Psoas muscle (tissue), 8 donors: ENCODE results near the gene MRPL47. TPM values are rescaled to one million over a fixed set of nuclear protein-coding genes. Genes with fewer than 3 reads are reported as not detected.

Experiments
- ATAC-seq, 4 donors: fragments of 200-7000 bp; cut with Tn5 transposase; one replicate each; pipeline ENCODE4 v1.9.1; 2020; ENCODE audit warnings: moderate library complexity in 3 of 4, mild to moderate bottlenecking in 2 of 4
- DNase-seq, 2 donors: peaks; one replicate each; pipeline ENCODE4 v3.0.0-alpha.2; 2020
- H3K27ac ChIP-seq: fragments of 200-600 bp; one replicate; pipeline ENCODE4 v1.8.0; 2022
- H3K27me3 ChIP-seq, 3 donors: fragments of 200-600 bp in 1 of 3; one replicate each; pipeline versions ENCODE4 v1.6.1 to v1.8.0; 2013 to 2022; ENCODE audit warnings: low read length in 2 of 3, mild to moderate bottlenecking in 2 of 3, moderate library complexity in 1 of 3; ENCODE audit not compliant: insufficient read depth in 3 of 3
- H3K36me3 ChIP-seq, 2 donors: fragments of 200-600 bp in 1 of 2; one replicate each; pipeline versions ENCODE4 v1.6.1 to v1.8.0; 2013 to 2022; ENCODE audit warnings: low read depth in 1 of 2, mild to moderate bottlenecking in 1 of 2, moderate library complexity in 1 of 2; ENCODE audit not compliant: insufficient read depth in 1 of 2
- H3K4me1 ChIP-seq: fragments of 200-600 bp; one replicate; pipeline ENCODE4 v1.8.0; 2022
- H3K4me3 ChIP-seq: fragments of 200-600 bp; one replicate; pipeline ENCODE4 v1.8.0; 2022; ENCODE audit warnings: mild to moderate bottlenecking
- H3K9me3 ChIP-seq: fragments of 200-600 bp; one replicate; pipeline ENCODE4 v1.8.0; 2022
- CTCF ChIP-seq: fragments of 200-600 bp; IDR thresholded peaks from one replicate; pipeline ENCODE4 v1.8.0; 2022; ENCODE audit warnings: antibody characterized with exemption
- WGBS, 3 donors: extraction: QIAGEN DNeasy Blood & Tissue Kit; methylation state at CpG; one replicate each; pipeline versions ENCODE4 v1.1.6 to v1.1.7; 2013; 5-methylcytosine and 5-hydroxymethylcytosine counted together
- intact Hi-C, 2 donors: fragments of 100-400 bp; cut with DNase I; formaldehyde crosslinking; loops; one replicate each; pipeline versions ENCODE4 v1.11.0 to v1.14.2; 2022
- long read RNA-seq, 2 donors: library from polyadenylated mRNA; unstranded; transcript quantifications; one replicate each; pipeline ENCODE4 v2.0.0, GENCODE V29; 2021
- polyA plus RNA-seq, 3 donors: library from polyadenylated mRNA; stranded (reverse); fragments of 200-250 nt; gene quantifications; one replicate each; pipeline ENCODE4 v1.2.3, GENCODE V29; 2013
- total RNA-seq, 4 donors: library from RNA; stranded (reverse); fragmentation: NEBNext Ultra II Directional in 2 of 4; extraction: Animal tissue kit (Norgen Biotek cat#: 25700) in 2 of 4; gene quantifications; one replicate each; pipeline versions ENCODE4 v1.2.1 to v1.2.4, GENCODE V29; 2021 to 2023
- donor health status: healthy with polysubstance abuse.
- donor health status: DM: no; HTN: no; CAD: no; lungs with moderate emphysema.
- donor health status: Bipolar disorder and iron deficiency.
- donor health status: healthy.
- donor health status: DM: yes; HTN: yes; CAD: no.
- donor health status: DM: no; HTN: no; CAD: no.
- donor health status: DM: no; HTN: no; CAD: no.
- donor health status: DM: yes; HTN: yes; CAD: no.

Gene MRPL47
- total RNA-seq (10 to 100 TPM; 29.4 to 62.6 (median 38.8) TPM), polyA plus RNA-seq (100 to 1,000 TPM in 1 of 3 donors, 10 to 100 TPM in 2; 63.2 to 108 (median 87.5) TPM)
- long read RNA-seq, donor 1, transcript MRPL47-203 (7 exons, 1,370 nt), result major isoform, 18 of 20 reads
- long read RNA-seq, donor 1, partial matches to known transcripts, result 1 of 20 reads
- long read RNA-seq, donor 1, other reads (novel, unspliced or antisense), result 0 of 20 reads
- long read RNA-seq, donor 2, transcript MRPL47-203 (7 exons, 1,370 nt), result major isoform, 43 of 53 reads
- long read RNA-seq, donor 2, partial matches to known transcripts, result 0 of 53 reads
- long read RNA-seq, donor 2, other reads (novel, unspliced or antisense), result 6 of 53 reads

- peaks cover 4 to 61% of the 10 kb centered on the region in 2 donors for H3K36me3 ChIP-seq
- peak within 1 kb of the TSS; percentile 82 for H3K4me3 ChIP-seq
- peak; percentile 93 to 96 for DNase-seq
- H3K27me3 ChIP-seq, result no peaks in the 10 kb centered on the region
- peaks cover 27% of the 10 kb centered on the region for H3K4me1 ChIP-seq
- peak; percentile 100 for ATAC-seq
- H3K27ac ChIP-seq, result peak within 1 kb of the TSS; percentile 86
- WGBS, 3 donors, result 0% methylated on average over 45 of the region's 45 CpGs
- no peak for TF ChIP-seq CTCF
- no peaks in the 10 kb centered on the region for H3K9me3 ChIP-seq
- intact Hi-C loops, result loop anchor here in 1 of 2 donors (5.0 to 10.0 kb wide), 2 partner anchors 133 to 260 kb away; partner anchors contain the start of gene MFN1
These were observed at the start of gene MRPL47, which contains the start of gene NDUFB5 for GRCh38 chr3:179604321-179605078. MRPL47 (minus strand) TSS chr3:179604638; CDS start chr3:179604624, 14 bp downstream. NDUFB5 (plus strand) TSS chr3:179604794; CDS start chr3:179604816, 22 bp downstream.

DNA sequence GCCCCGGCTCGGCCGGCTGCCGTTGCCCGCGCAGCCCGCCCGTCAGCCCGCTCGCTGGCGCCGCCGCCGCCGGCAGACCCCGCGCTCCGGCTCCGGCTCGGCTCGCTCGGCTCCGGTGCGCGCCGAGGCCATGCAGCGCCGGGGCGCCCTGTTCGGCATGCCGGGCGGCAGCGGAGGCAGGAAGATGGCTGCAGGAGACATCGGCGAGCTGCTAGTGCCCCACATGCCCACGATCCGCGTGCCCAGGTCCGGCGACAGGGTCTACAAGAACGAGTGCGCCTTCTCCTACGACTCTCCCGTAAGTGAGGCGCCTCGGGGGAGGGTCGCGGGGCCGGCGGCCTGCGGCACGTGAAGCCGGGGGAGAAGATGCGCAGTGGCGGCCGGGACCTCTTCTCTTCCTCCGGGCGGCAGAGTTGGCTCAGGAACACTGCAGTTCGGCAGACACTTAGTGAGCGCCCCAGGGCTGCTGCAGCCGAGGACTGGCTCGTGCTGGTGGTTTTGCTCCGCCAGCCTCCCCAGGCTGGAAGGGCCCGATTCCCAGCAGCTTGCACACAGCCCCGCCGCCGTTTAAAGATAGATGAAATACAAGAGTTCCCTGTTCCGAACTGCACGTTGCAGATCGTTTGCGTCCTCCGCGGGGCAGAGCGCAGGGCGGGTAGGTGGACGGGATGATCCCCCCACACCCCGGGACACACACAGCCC is 48.8 kb upstream of the MRPL47 start:
- Histone ChIP-seq H3K4me3 (peak overlapping the region; percentile 91), H3K27ac (peak overlapping the region; percentile 98), H3K9me3 (no peaks in the 10 kb centered on the region), H3K27me3 (no peaks in the 10 kb centered on the region), H3K4me1 (peaks cover 33% of the 10 kb centered on the region), H3K36me3 (no peaks in the 10 kb centered on the region)
- 0 to 1% (median 0%) methylated on average over 41 to 77 of the region's 77 CpGs for WGBS, 3 donors
- intact Hi-C loops, result loop anchor here (2.0 kb wide), 2 partner anchors 80 to 82 kb away; no protein-coding TSS in a partner anchor
- DNase-seq (peak; percentile 78 to 90), ATAC-seq (peak; percentile 77 to 82 (median 80))
- no peak for TF ChIP-seq CTCF

DNA sequence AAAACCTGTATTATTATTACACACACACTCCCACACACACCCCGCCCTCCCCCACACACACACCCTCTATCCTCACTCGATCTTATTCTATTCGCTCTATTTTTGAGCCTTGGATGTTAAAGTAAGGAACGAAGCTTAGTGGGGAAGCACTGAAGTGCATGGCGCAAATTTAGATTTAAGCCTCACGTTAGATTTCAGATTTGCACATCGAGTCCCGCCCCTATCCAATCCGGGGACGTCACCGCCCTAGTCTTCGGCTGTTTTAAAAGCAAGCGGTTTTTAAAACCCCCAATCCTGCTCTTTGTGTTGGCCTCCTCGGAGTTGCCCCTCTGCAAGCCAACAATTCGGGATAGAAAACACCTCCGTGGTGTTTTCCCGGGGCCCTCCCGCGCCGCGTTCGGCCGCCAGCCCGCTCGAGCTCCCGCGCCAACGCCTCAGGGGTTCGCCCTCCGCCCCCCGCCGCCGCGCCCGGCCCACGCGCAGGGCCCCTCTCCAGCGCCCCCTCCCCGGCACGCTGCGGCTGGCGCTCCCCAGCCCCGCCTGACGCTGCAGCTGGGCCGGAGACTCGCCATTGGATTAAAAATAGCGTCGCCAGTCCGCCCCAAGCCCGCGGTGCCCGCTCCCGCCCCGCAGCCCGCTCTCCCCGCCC is 48.1 kb upstream of the MRPL47 start, which contains the start of gene USP13:
Gene USP13 (plus strand): TSS at position 594 of the 649 bp plus-strand sequence. CDS start 186 bp downstream, outside the sequence.
- intact Hi-C loops, result loop anchor here (2.0 kb wide), 2 partner anchors 80 to 82 kb away; no protein-coding TSS in a partner anchor

More for the DNA sequence above, 48.1 kb upstream of the MRPL47 start, which contains the start of gene USP13:
- peaks cover 31% of the 10 kb centered on the region for H3K4me1 ChIP-seq
- peak; percentile 4 for TF ChIP-seq CTCF
- ATAC-seq (peak; percentile 51 to 63 (median 62)), DNase-seq (peak; percentile 69 to 86)
- H3K36me3 ChIP-seq, result no peaks in the 10 kb centered on the region
- no peaks in the 10 kb centered on the region for H3K27me3 ChIP-seq
- 1% methylated on average over 44 to 56 of the region's 56 CpGs for WGBS, 3 donors
- H3K9me3 ChIP-seq, result no peaks in the 10 kb centered on the region
- H3K27ac ChIP-seq, result peak within 1 kb of the TSS; percentile 98
- H3K4me3 ChIP-seq, result peak within 1 kb of the TSS; percentile 91
